Thyroid gland (tissue), 4 donors: ENCODE results near the gene HMX2. TPM values are rescaled to one million over a fixed set of nuclear protein-coding genes. Genes with fewer than 3 reads are reported as not detected.

Experiments
- DNase-seq, 2 donors: peaks; one replicate each; pipeline ENCODE4 v3.0.0-alpha.2; 2019
- H3K27ac ChIP-seq, 3 donors: fragments of 200-600 bp; sonication (generic); 1 replicate in 2 of 3; 2 replicates in 1 of 3; pipeline ENCODE4 v1.5.1; 2016 to 2019; ENCODE audit warnings: mild to moderate bottlenecking in 1 of 3, moderate library complexity in 1 of 3
- H3K27me3 ChIP-seq: fragments of 200-600 bp; sonication (generic); one replicate; pipeline ENCODE4 v1.5.1; 2019
- H3K36me3 ChIP-seq, 2 donors: fragments of 200-600 bp; sonication (generic); one replicate each; pipeline ENCODE4 v1.5.1; 2016 to 2019
- H3K4me1 ChIP-seq, 2 donors: fragments of 200-600 bp; sonication (generic); one replicate each; pipeline ENCODE4 v1.5.1; 2017 to 2019
- H3K4me3 ChIP-seq, 3 donors: fragments of 200-600 bp; sonication (generic); replicated peaks in 1 of 3; 1 replicate in 2 of 3; 2 replicates in 1 of 3; pipeline ENCODE4 v1.5.1; 2016; ENCODE audit warnings: mild to moderate bottlenecking in 1 of 3
- H3K9me3 ChIP-seq: fragments of 200-600 bp; sonication (generic); one replicate; pipeline ENCODE4 v1.5.1; 2017
- CTCF ChIP-seq, 6 experiments: fragments of 200-600 bp in 3 of 6; fragments of 450-650 bp in 3 of 6; sonication (generic) in 3 of 6; IDR thresholded peaks; one replicate each; pipeline ENCODE4 v1.5.1; 2016 to 2019; ENCODE audit warnings: antibody characterized with exemption in 6 of 6, mild to moderate bottlenecking in 2 of 6, inconsistent platforms in 1 of 6, moderate library complexity in 1 of 6
- POLR2A ChIP-seq, 2 donors: fragments of 450-650 bp; IDR thresholded peaks; one replicate each; pipeline ENCODE4 v1.6.1; 2017; ENCODE audit warnings: antibody characterized with exemption in 2 of 2, mild to moderate bottlenecking in 2 of 2, moderate library complexity in 1 of 2
- WGBS, 2 donors: methylation state at CpG; one replicate each; pipeline ENCODE4 v1.1.5; 2017; 5-methylcytosine and 5-hydroxymethylcytosine counted together
- intact Hi-C: fragments of 100-400 bp; cut with DNase I; formaldehyde crosslinking; loops from one replicate; pipeline ENCODE4 v1.15.1; 2023
- total RNA-seq, 4 donors: library from RNA; depleted of rRNA; stranded (reverse); fragments of >200 nt; gene quantifications; one replicate each; pipeline ENCODE4 v1.2.3, GENCODE V29; 2016

The HMX2 gene
- total RNA-seq, 4 donors from 2014 or later = not detected

- TF ChIP-seq CTCF (IDR thresholded peaks at IDR 0.05) = no peak
- TF ChIP-seq POLR2A (IDR thresholded peaks at IDR 0.05) = no peak
- no peak for DNase-seq
- intact Hi-C loops = no loop called here
- Histone ChIP-seq H3K36me3 (no peaks in the 10 kb centered on the region), H3K27ac (no peak overlapping the region), H3K4me3 (no peak overlapping the region), H3K27me3 (no peaks in the 10 kb centered on the region), H3K4me1 (no peaks in the 10 kb centered on the region), H3K9me3 (no peaks in the 10 kb centered on the region)
- 96 to 97% methylated on average over 2 of the region's 2 CpGs for WGBS, 2 donors
Observed at GRCh38 chr10:123183724-123184123, 35.8 kb downstream of the HMX2 start.

DNA sequence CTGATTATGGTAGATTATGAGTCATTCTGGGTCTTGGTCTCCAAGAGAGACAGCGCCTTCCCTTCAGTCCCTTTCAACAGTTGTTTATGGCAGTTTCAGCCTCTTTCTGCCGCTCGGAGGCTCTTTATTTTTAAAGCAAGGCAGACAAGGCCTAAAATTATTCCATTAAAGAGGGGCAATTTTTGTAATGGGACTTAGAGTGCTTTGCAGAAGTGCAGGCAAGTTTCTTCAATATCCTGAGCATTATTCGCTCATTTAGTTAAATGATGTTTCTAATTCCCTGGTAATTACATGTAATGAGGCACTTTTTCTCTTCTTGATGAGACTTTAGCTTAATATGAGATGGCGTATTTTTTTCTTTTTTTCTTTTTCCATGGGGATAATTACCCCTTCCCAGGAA lies 39.8 kb downstream of the HMX2 start:
- no peaks in the 10 kb centered on the region for H3K36me3 ChIP-seq
- H3K27ac ChIP-seq = no peak overlapping the region
- H3K4me3 ChIP-seq = no peak overlapping the region
- TF ChIP-seq POLR2A (IDR thresholded peaks at IDR 0.05) (no peak), CTCF (IDR thresholded peaks at IDR 0.05) (no peak)
- intact Hi-C loops = no loop called here
- DNase-seq = no peak
- H3K9me3 ChIP-seq = no peaks in the 10 kb centered on the region
- H3K27me3 ChIP-seq = no peaks in the 10 kb centered on the region
- 96 to 97% methylated on average over 5 of the region's 5 CpGs for WGBS, 2 donors
- H3K4me1 ChIP-seq = no peaks in the 10 kb centered on the region

DNA sequence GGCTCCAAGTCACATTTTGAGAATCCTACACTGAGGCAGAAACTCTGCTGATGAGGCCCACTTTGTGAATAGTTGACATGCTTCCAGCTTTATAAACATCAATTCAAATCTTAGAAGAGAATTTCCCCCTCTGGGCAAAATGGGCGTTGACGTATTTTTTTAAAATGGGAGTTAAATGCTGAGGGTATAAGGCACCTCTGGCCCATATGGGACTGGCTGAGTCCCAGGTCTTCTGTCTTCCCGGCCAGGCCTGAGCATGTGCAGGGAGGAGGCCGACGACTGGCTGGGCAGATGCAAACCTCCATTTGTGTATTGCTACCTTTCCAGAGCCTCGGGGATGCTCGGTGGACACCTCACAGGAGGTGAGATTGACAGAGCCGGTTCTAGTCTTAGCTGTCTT lies 44.0 kb downstream of the HMX2 start:
- DNase-seq = no peak
- H3K27me3 ChIP-seq = no peaks in the 10 kb centered on the region
- H3K4me3 ChIP-seq = no peak overlapping the region
- no peak overlapping the region for H3K27ac ChIP-seq
- no peaks in the 10 kb centered on the region for H3K4me1 ChIP-seq
- WGBS, 2 donors = 93 to 96% methylated on average over 8 of the region's 8 CpGs
- intact Hi-C loops = no loop called here
- TF ChIP-seq CTCF (IDR thresholded peaks at IDR 0.05) (no peak), POLR2A (IDR thresholded peaks at IDR 0.05) (no peak)
- no peaks in the 10 kb centered on the region for H3K36me3 ChIP-seq
- H3K9me3 ChIP-seq = no peaks in the 10 kb centered on the region

- Histone ChIP-seq H3K9me3 (no peaks in the 10 kb centered on the region), H3K27ac (no peak overlapping the region), H3K27me3 (no peaks in the 10 kb centered on the region), H3K4me3 (no peak overlapping the region), H3K4me1 (no peaks in the 10 kb centered on the region), H3K36me3 (no peaks in the 10 kb centered on the region)
- WGBS, 2 donors = 94 to 95% methylated on average over 9 of the region's 9 CpGs
- intact Hi-C loops = no loop called here
- TF ChIP-seq POLR2A (IDR thresholded peaks at IDR 0.05) (no peak), CTCF (IDR thresholded peaks at IDR 0.05) (no peak)
- no peak for DNase-seq
Observed at GRCh38 chr10:123194056-123194455, 46.1 kb downstream of the HMX2 start.

Other genes starting within 250 kb of the HMX2 start
- not detected for gene FAM24A, start 237.5 kb upstream of the HMX2 start, total RNA-seq
- 10 to 100 TPM in 1 of 4 donors, 1 to 10 TPM in 3; 4.7 to 10.4 (median 7.1) TPM for gene C10orf88, start 193.9 kb upstream of the HMX2 start, total RNA-seq
- gene PSTK, start 167.7 kb upstream of the HMX2 start, total RNA-seq = 1 to 10 TPM; 3.9 to 6.3 (median 5.2) TPM
- 10 to 100 TPM; 11.5 to 24.5 (median 13.3) TPM for gene IKZF5, start 139.3 kb upstream of the HMX2 start, total RNA-seq
- gene ACADSB, start 139.1 kb upstream of the HMX2 start, total RNA-seq = 10 to 100 TPM; 14.4 to 23.8 (median 17.5) TPM
- gene HMX3, start 12.2 kb upstream of the HMX2 start, total RNA-seq = not detected
- gene BUB3, start 6.3 kb downstream of the HMX2 start, total RNA-seq = 100 to 1,000 TPM in 1 of 4 donors, 10 to 100 TPM in 3; 67.9 to 117 (median 88.0) TPM